Right lobe of liver (tissue), 4 donors: ENCODE results near the gene SLC35A1.

ENCODE experiments used
- POLR2A ChIP-seq: fragments of 450-650 bp; IDR thresholded peaks from one replicate; pipeline ENCODE4 v1.6.1; 2017; ENCODE audit warnings: antibody characterized with exemption, mild to moderate bottlenecking
- TF ChIP-seq, protein P1 (sequence below), 4 donors: fragments of 200-600 bp in 3 of 4; fragments of 450-650 bp in 1 of 4; IDR thresholded peaks; one replicate each; pipeline versions ENCODE4 v1.5.1 to v1.8.0; 2016 to 2022; ENCODE audit warnings: antibody characterized with exemption in 4 of 4, mild to moderate bottlenecking in 2 of 4
- donor health status: DM: no; HTN: no; CAD: no.
- donor health status: DM: no; HTN: no; CAD: no.
- donor health status: DM: no; HTN: yes; CAD: no.

DNA sequence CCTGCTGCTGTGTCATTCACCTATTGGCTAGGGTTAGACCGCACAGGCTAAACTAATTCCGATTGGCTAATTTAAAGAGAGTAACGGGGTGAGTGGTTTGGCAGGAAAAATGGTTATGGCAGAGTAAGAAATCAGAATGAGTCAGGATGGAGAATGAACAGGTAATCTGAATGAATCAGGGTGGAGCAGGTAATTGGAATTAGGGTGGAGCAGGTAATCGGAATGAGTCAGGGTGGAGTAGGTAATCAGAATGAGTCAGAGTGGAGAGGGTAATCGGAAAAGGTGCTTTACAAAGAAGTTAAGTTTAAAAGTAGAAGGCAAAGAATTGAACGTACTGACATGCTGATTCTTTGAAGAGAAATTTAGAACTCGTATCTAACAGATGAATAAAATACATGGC, 11.7 kb downstream of the SLC35A1 start:
- TF ChIP-seq, protein P1, sequence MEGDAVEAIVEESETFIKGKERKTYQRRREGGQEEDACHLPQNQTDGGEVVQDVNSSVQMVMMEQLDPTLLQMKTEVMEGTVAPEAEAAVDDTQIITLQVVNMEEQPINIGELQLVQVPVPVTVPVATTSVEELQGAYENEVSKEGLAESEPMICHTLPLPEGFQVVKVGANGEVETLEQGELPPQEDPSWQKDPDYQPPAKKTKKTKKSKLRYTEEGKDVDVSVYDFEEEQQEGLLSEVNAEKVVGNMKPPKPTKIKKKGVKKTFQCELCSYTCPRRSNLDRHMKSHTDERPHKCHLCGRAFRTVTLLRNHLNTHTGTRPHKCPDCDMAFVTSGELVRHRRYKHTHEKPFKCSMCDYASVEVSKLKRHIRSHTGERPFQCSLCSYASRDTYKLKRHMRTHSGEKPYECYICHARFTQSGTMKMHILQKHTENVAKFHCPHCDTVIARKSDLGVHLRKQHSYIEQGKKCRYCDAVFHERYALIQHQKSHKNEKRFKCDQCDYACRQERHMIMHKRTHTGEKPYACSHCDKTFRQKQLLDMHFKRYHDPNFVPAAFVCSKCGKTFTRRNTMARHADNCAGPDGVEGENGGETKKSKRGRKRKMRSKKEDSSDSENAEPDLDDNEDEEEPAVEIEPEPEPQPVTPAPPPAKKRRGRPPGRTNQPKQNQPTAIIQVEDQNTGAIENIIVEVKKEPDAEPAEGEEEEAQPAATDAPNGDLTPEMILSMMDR (IDR thresholded peaks at IDR 0.05), result no peak
- TF ChIP-seq POLR2A, result no peak
